GM12878 (cell line): ENCODE results near the gene JUN. TPM values are rescaled to one million over a fixed set of nuclear protein-coding genes. Genes with fewer than 3 reads are reported as not detected.

ENCODE experiments used
- ATAC-seq: fragments of 200-7000 bp; cut with Tn5 transposase; 3 replicates; pipeline ENCODE4 v1.9.1; 2020; ENCODE audit warnings: mild to moderate bottlenecking, moderate library complexity
- BruUV-seq: library from RNA; stranded (reverse); fragments of 400-500 nt; replicated peaks from 2 replicates; lab custom pipeline; 2021; lab: Mats Ljungman, UMichigan
- CTCF ChIA-PET: fragments of 300-600 bp; sonication (Branson Sonifier 250); formaldehyde crosslinking; extraction: SDS; loops from one replicate; lab custom pipeline; 2021; ENCODE audit warnings: inconsistent platforms; lab: Yijun Ruan, JAX
- POLR2A ChIA-PET: fragments of 350-600 bp; formaldehyde crosslinking; extraction: SDS; loops from one replicate; lab custom pipeline; 2021; ENCODE audit warnings: inconsistent platforms; lab: Charles Lee
- RAD21 ChIA-PET: fragments of 300-600 bp; sonication (Branson Sonifier 250); formaldehyde crosslinking; loops from one replicate; lab custom pipeline; 2023; ENCODE audit warnings: antibody characterized with exemption; ENCODE audit not compliant: unreplicated experiment; lab: Charles Lee
- SMC1A ChIA-PET: fragments of 300-600 bp; sonication (Branson Sonifier 250); formaldehyde crosslinking; loops from one replicate; lab custom pipeline; 2023; ENCODE audit not compliant: unreplicated experiment, uncharacterized antibody; lab: Charles Lee
- DNase-seq: peaks from one replicate; pipeline ENCODE4 v3.0.0-alpha.2; 2011; ENCODE audit warnings: low read depth, low spot score
- FAIRE-seq: peaks from 3 replicates; lab custom pipeline; 2011; peaks lifted over from hg19 to GRCh38; lab: Jason Lieb, UNC
- H2AFZ ChIP-seq: 2 replicates; pipeline ENCODE4 v1.6.0; 2011; ENCODE audit warnings: low read depth, low read length, control low read depth; ENCODE audit not compliant: control insufficient read depth
- H3K27ac ChIP-seq: 2 replicates; pipeline ENCODE4 v1.5.1; 2011; ENCODE audit warnings: control low read depth; ENCODE audit not compliant: control insufficient read depth, insufficient read depth
- H3K27me3 ChIP-seq, 2 experiments: replicated peaks in 1 of 2; 2 replicates each; pipeline versions ENCODE4 v1.6.0 to v1.6.1; 2011; ENCODE audit warnings: low read length in 1 of 2; ENCODE audit not compliant: control insufficient read depth in 2 of 2, insufficient read depth in 2 of 2
- H3K36me3 ChIP-seq, 2 experiments: 2 replicates each; pipeline ENCODE4 v1.5.1; 2011; ENCODE audit warnings: low read length in 1 of 2; ENCODE audit not compliant: control insufficient read depth in 2 of 2, insufficient read depth in 2 of 2
- H3K4me1 ChIP-seq: 2 replicates; pipeline ENCODE4 v1.6.1; 2011; ENCODE audit warnings: mild to moderate bottlenecking, low read length, moderate library complexity, mixed read lengths; ENCODE audit not compliant: control insufficient read depth, insufficient read depth
- H3K4me2 ChIP-seq: 2 replicates; pipeline ENCODE4 v1.6.0; 2011; ENCODE audit warnings: control low read depth; ENCODE audit not compliant: control insufficient read depth, insufficient read depth
- H3K4me3 ChIP-seq: fragments of 200-600 bp; sonication (generic); 2 replicates; pipeline ENCODE4 v1.5.1; 2016
- H3K79me2 ChIP-seq: 2 replicates; pipeline ENCODE4 v1.6.0; 2011; ENCODE audit warnings: low read length; ENCODE audit not compliant: control insufficient read depth, insufficient read depth
- H3K9ac ChIP-seq: 2 replicates; pipeline ENCODE4 v1.8.0; 2011; ENCODE audit warnings: low read length, control low read depth, mixed read lengths; ENCODE audit not compliant: control insufficient read depth, insufficient read depth
- H3K9me3 ChIP-seq: replicated peaks from 3 replicates; pipeline ENCODE4 v1.5.1; 2011; ENCODE audit warnings: mild to moderate bottlenecking, low read length; ENCODE audit not compliant: control insufficient read depth, insufficient read depth
- H4K20me1 ChIP-seq: 2 replicates; pipeline ENCODE4 v1.6.0; 2011; ENCODE audit not compliant: control insufficient read depth, insufficient read depth
- MTA3 ChIP-seq: IDR thresholded peaks from 2 replicates; pipeline ENCODE4 v1.6.1; 2012; ENCODE audit warnings: low read length, inconsistent platforms, borderline replicate concordance
- SIX5 ChIP-seq: IDR thresholded peaks from 2 replicates; pipeline ENCODE4 v1.6.1; 2011; ENCODE audit warnings: mild to moderate bottlenecking, low read depth, low read length, moderate library complexity; ENCODE audit not compliant: severe bottlenecking
- SMC3 ChIP-seq: IDR thresholded peaks from 2 replicates; pipeline ENCODE4 v1.6.1; 2011; ENCODE audit warnings: low read length, improper control_type of control experiment, borderline replicate concordance
- WRNIP1 ChIP-seq: IDR thresholded peaks from 2 replicates; pipeline ENCODE4 v1.6.1; 2011; ENCODE audit warnings: low read depth, low read length, improper control_type of control experiment, borderline replicate concordance
- WGBS: methylation state at CpG from one replicate; pipeline ENCODE4 v1.1.6; 2016; ENCODE audit warnings: low lambda C conversion rate; ENCODE audit not compliant: insufficient replicate concordance, insufficient coverage; ENCODE audit errors: missing lambda C conversion rate; 5-methylcytosine and 5-hydroxymethylcytosine counted together
- in situ Hi-C: fragments of 300-500 bp; cut with MboI; formaldehyde crosslinking; loops from 9 replicates; pipeline ENCODE4 v1.14.3; 2018; ENCODE audit warnings: mixed read lengths
- intact Hi-C: fragments of 100-400 bp; cut with micrococcal nuclease; formaldehyde crosslinking; loops from one replicate; pipeline ENCODE4 v1.14.2; 2022; ENCODE audit not compliant: unreplicated experiment
- polyA plus RNA-seq, 11 experiments: library from polyadenylated mRNA; depleted of rRNA in 4 of 11; unstranded in 6 of 11; stranded (reverse) in 5 of 11; fragments of >200 nt; fragmentation: Nextera tagmentation in 4 of 11; fragmentation: Illumina TruSeq in 1 of 11; extraction: Ambion mirVana in 4 of 11; extraction: Trizol in 1 of 11; gene quantifications; 1 replicate in 1 of 11; 2 replicates in 10 of 11; pipeline versions ENCODE4 v1.2.1 to v1.2.3, GENCODE V29; 2011 to 2016; ENCODE audit warnings: inconsistent platforms in 2 of 11, missing spikeins in 2 of 11, low read depth in 1 of 11
- total RNA-seq, 4 experiments: library from RNA; depleted of rRNA in 3 of 4; stranded (reverse); fragments of >200 nt in 3 of 4; fragmentation: Illumina TruSeq in 1 of 4; extraction: Trizol in 1 of 4; gene quantifications; 2 replicates each; pipeline versions ENCODE4 v1.2.1 to v1.2.3, GENCODE V29; 2013 to 2021
- TF ChIP-seq, protein P1 (sequence below): fragments of 450-650 bp; conservative IDR thresholded peaks from 2 replicates; pipeline ENCODE4 v1.6.1; 2017; ENCODE audit warnings: mild to moderate bottlenecking, moderate library complexity

The JUN gene
- total and polyA plus RNA-seq, 10 of the 15 experiments (the other 5 are each of a cell fraction or from before 2014, with no cell fraction given): 0.18 to 8.4 (median 2.8) TPM

- ChIA-PET CTCF (interaction anchor here (0.9 kb wide), 1 partner anchor 41 kb away, joined by 3 read pairs; no protein-coding TSS in a partner anchor), SMC1A (interaction anchor here (0.7 to 1.0 kb wide), 2 partner anchors 28 to 32 kb away, joined by 3 to 4 read pairs; no protein-coding TSS in a partner anchor), RAD21 (interaction anchor here (0.7 kb wide), 1 partner anchor 41 kb away, joined by 3 read pairs; no protein-coding TSS in a partner anchor), POLR2A (no interaction called here)
- H3K36me3 ChIP-seq: no peaks in the 10 kb centered on the region
- H3K27ac ChIP-seq: no peak overlapping the region
- H3K9me3 ChIP-seq: no peaks in the 10 kb centered on the region
- in situ Hi-C loops (no loop called here), intact Hi-C loops (no loop called here)
- H3K79me2 ChIP-seq: no peaks in the 10 kb centered on the region
- no peak for TF ChIP-seq SIX5
- no peak for TF ChIP-seq MTA3
- TF ChIP-seq, protein P1, sequence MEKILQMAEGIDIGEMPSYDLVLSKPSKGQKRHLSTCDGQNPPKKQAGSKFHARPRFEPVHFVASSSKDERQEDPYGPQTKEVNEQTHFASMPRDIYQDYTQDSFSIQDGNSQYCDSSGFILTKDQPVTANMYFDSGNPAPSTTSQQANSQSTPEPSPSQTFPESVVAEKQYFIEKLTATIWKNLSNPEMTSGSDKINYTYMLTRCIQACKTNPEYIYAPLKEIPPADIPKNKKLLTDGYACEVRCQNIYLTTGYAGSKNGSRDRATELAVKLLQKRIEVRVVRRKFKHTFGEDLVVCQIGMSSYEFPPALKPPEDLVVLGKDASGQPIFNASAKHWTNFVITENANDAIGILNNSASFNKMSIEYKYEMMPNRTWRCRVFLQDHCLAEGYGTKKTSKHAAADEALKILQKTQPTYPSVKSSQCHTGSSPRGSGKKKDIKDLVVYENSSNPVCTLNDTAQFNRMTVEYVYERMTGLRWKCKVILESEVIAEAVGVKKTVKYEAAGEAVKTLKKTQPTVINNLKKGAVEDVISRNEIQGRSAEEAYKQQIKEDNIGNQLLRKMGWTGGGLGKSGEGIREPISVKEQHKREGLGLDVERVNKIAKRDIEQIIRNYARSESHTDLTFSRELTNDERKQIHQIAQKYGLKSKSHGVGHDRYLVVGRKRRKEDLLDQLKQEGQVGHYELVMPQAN: no peak
- no peak for TF ChIP-seq SMC3
- no peak for TF ChIP-seq WRNIP1
- no peak overlapping the region for H3K9ac ChIP-seq
- 92% methylated on average over 7 of the region's 7 CpGs for WGBS
- no peak overlapping the region for H3K4me2 ChIP-seq
- DNase-seq (no peak), FAIRE-seq (no peak), ATAC-seq (no peak)
- peaks cover 13% of the 10 kb centered on the region for H3K4me1 ChIP-seq
- BruUV-seq: no TSS peak
- no peak overlapping the region for H2AFZ ChIP-seq
- no peaks in the 10 kb centered on the region for H4K20me1 ChIP-seq
- H3K27me3 ChIP-seq: no peaks in the 10 kb centered on the region
- H3K4me3 ChIP-seq: no peak overlapping the region
Observed at GRCh38 chr1:58813801-58814200, 30.0 kb upstream of the JUN start.
